GM23248 (cell line): Measurements from ENCODE around the gene ZBTB9.

Source experiments
- EZH2 ChIP-seq: fragments of 200-600 bp; sonication (generic); IDR thresholded peaks from 2 replicates; pipeline ENCODE4 v1.6.1; 2018; ENCODE audit warnings: antibody characterized with exemption, mild to moderate bottlenecking; ENCODE audit not compliant: insufficient read depth, poor library complexity, severe bottlenecking
- EZH2phosphoT487 ChIP-seq: fragments of 200-600 bp; sonication (generic); IDR thresholded peaks from 2 replicates; pipeline ENCODE4 v1.6.1; 2018; ENCODE audit warnings: antibody characterized with exemption, moderate library complexity, mild to moderate bottlenecking, low read depth; ENCODE audit not compliant: insufficient read depth

DNA sequence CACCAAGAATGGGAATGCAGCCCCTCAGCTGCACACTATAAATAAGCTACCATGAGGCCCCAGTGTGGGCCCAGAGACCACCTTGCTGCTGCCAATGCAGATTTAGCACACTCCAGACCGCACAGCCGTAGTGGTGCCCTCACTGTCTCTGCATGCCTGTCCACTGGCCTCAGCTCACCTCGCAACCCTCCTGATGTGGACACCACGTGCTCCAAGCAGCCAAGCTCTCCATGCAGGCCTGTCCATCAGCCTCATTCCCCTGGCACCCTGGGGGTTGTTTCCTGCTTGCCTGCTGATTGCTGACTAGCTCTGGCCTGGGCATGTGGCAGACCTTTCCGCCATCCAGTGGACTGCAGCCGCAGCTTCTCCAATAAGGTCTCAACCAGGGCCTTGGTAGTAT lies 36.2 kb downstream of the ZBTB9 start:
- no peak for TF ChIP-seq EZH2
- TF ChIP-seq EZH2phosphoT487: no peak
